OCI-LY1 (cell line): ENCODE data around the gene CLIC6.

Source experiments
- H2AFZ ChIP-seq: fragments of 200-600 bp; sonication (generic), shearing (Covaris generic); 2 replicates; pipeline ENCODE4 v1.6.0; 2014; ENCODE audit warnings: antibody characterized with exemption, mild to moderate bottlenecking, low read length
- H3F3A ChIP-seq: fragments of 200-600 bp; sonication (generic), shearing (Covaris generic); 2 replicates; pipeline ENCODE4 v1.6.0; 2014; ENCODE audit warnings: mild to moderate bottlenecking, antibody characterized with exemption, low read length, moderate library complexity; ENCODE audit not compliant: insufficient read depth
- H3K27ac ChIP-seq: fragments of 200-600 bp; sonication (generic); 2 replicates; pipeline ENCODE4 v1.5.1; 2014; ENCODE audit warnings: low read length, mixed run types, mild to moderate bottlenecking, low read depth; ENCODE audit not compliant: poor library complexity, severe bottlenecking
- H3K27me3 ChIP-seq: fragments of 200-600 bp; sonication (generic); 2 replicates; pipeline ENCODE4 v1.6.0; 2014; ENCODE audit warnings: antibody characterized with exemption, mild to moderate bottlenecking, low read length, moderate library complexity; ENCODE audit not compliant: insufficient read depth
- H3K36me3 ChIP-seq: fragments of 200-600 bp; sonication (generic); 2 replicates; pipeline ENCODE4 v1.6.1; 2014; ENCODE audit warnings: mild to moderate bottlenecking, antibody characterized with exemption, low read length, moderate library complexity, mixed read lengths; ENCODE audit not compliant: insufficient read depth
- H3K4me1 ChIP-seq: fragments of 200-600 bp; sonication (generic); 2 replicates; pipeline ENCODE4 v1.5.1; 2014; ENCODE audit warnings: mild to moderate bottlenecking, low read length, moderate library complexity; ENCODE audit not compliant: insufficient read depth, severe bottlenecking
- H3K4me2 ChIP-seq: fragments of 200-600 bp; sonication (generic), shearing (Covaris generic); 2 replicates; pipeline ENCODE4 v1.6.1; 2014; ENCODE audit warnings: low read length
- H3K4me3 ChIP-seq: fragments of 200-600 bp; sonication (generic); 2 replicates; pipeline ENCODE4 v1.5.1; 2014; ENCODE audit warnings: low read length, low read depth, mild to moderate bottlenecking, mixed read lengths; ENCODE audit not compliant: poor library complexity, severe bottlenecking
- H3K79me2 ChIP-seq: fragments of 200-600 bp; shearing (Covaris generic); 2 replicates; pipeline ENCODE4 v1.6.1; 2016; ENCODE audit warnings: mixed run types, low read length, mixed read lengths; ENCODE audit not compliant: insufficient read depth
- H3K9ac ChIP-seq: fragments of 200-600 bp; sonication (generic), shearing (Covaris generic); 2 replicates; pipeline ENCODE4 v1.6.1; 2014; ENCODE audit warnings: mild to moderate bottlenecking, low read length, mixed read lengths
- H3K9me2 ChIP-seq: fragments of 200-600 bp; sonication (generic), shearing (Covaris generic); 2 replicates; pipeline ENCODE4 v1.6.1; 2014; ENCODE audit warnings: low read depth, mild to moderate bottlenecking, low read length, mixed read lengths
- H3K9me3 ChIP-seq: fragments of 200-600 bp; shearing (Covaris generic); 2 replicates; pipeline ENCODE4 v1.6.1; 2014; ENCODE audit warnings: low read length, mixed read lengths
- H4K20me1 ChIP-seq: fragments of 200-600 bp; sonication (generic), shearing (Covaris generic); 2 replicates; pipeline ENCODE4 v1.6.0; 2016; ENCODE audit warnings: mild to moderate bottlenecking, low read length; ENCODE audit not compliant: insufficient read depth
- EZH2 ChIP-seq: fragments of 200-600 bp; sonication (generic), shearing (Covaris generic); IDR thresholded peaks from 2 replicates; pipeline ENCODE4 v1.8.0; 2017; ENCODE audit warnings: borderline replicate concordance, mixed run types, mild to moderate bottlenecking, antibody characterized with exemption, low read length, moderate library complexity, mixed read lengths
- TF ChIP-seq, protein P1 (sequence below): fragments of 200-600 bp; sonication (generic), shearing (Covaris generic); IDR thresholded peaks from 2 replicates; pipeline ENCODE4 v1.5.1; 2017; ENCODE audit warnings: mild to moderate bottlenecking, antibody characterized with exemption, low read length, moderate library complexity, mixed read lengths

The CLIC6 gene

DNA sequence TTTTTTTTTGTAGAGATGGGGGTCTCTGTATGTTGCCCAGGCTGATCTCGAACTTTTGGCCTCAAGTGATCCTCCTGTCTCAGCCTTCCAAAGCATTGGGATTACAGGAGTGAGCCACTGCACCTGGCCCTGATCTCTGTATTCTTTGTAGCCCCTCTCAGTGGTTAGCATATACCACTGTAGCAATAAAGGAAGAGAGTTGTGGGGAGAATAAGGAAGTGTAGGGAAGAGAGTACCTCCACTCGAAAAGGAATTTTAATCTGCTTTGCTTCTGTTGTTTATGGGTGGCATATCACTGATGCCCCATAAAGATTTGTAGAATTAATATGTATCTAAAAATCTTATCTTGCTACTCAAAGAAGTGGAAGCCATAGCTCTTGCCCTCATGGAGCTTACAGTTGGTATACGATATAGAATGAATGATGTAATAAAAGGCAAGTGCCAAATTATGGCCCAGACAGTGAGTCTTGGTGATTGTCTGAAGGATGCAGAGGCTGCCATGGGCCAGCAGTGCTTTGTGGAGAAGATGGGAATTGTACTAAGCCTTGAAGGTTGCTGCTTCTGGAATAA, 96.0 kb downstream of the CLIC6 start:
- Histone ChIP-seq H3K27ac (no peak overlapping the region), H3F3A (no peaks in the 10 kb centered on the region), H3K9me3 (no peaks in the 10 kb centered on the region), H3K9me2 (no peaks in the 10 kb centered on the region), H3K79me2 (no peaks in the 10 kb centered on the region), H3K4me2 (no peak overlapping the region), H3K4me1 (no peaks in the 10 kb centered on the region), H3K9ac (no peak overlapping the region), H2AFZ (no peak overlapping the region), H3K27me3 (no peaks in the 10 kb centered on the region), H4K20me1 (no peaks in the 10 kb centered on the region), H3K4me3 (no peak overlapping the region), H3K36me3 (no peaks in the 10 kb centered on the region)
- TF ChIP-seq, protein P1, sequence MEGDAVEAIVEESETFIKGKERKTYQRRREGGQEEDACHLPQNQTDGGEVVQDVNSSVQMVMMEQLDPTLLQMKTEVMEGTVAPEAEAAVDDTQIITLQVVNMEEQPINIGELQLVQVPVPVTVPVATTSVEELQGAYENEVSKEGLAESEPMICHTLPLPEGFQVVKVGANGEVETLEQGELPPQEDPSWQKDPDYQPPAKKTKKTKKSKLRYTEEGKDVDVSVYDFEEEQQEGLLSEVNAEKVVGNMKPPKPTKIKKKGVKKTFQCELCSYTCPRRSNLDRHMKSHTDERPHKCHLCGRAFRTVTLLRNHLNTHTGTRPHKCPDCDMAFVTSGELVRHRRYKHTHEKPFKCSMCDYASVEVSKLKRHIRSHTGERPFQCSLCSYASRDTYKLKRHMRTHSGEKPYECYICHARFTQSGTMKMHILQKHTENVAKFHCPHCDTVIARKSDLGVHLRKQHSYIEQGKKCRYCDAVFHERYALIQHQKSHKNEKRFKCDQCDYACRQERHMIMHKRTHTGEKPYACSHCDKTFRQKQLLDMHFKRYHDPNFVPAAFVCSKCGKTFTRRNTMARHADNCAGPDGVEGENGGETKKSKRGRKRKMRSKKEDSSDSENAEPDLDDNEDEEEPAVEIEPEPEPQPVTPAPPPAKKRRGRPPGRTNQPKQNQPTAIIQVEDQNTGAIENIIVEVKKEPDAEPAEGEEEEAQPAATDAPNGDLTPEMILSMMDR: no peak
- TF ChIP-seq EZH2: no peak

DNA sequence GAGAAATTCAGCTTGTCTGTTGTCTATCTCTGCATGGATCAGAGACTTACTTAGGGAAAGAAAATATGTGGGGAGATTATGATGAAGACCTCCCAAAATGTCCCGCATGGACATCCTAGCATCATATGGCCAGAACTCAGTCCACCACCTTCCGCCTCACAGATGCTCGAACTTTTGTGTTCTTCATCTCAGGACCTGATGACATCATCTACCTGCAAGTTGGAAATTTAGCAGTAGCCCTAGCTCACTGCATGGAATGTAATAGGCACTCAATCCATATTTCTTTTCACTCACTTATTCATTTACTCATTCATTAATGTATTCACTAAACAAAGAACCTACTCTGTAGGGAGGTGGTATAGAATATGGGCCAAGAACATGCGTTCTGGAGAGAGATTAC, 96.8 kb downstream of the CLIC6 start:
- no peak overlapping the region for H2AFZ ChIP-seq
- H3K27me3 ChIP-seq: no peaks in the 10 kb centered on the region
- TF ChIP-seq EZH2: no peak
- TF ChIP-seq, protein P1: no peak
- H3K36me3 ChIP-seq: no peaks in the 10 kb centered on the region
- H3K4me3 ChIP-seq: no peak overlapping the region
- H3K9me2 ChIP-seq: no peaks in the 10 kb centered on the region
- no peak overlapping the region for H3K27ac ChIP-seq
- H3K9me3 ChIP-seq: no peaks in the 10 kb centered on the region
- H4K20me1 ChIP-seq: no peaks in the 10 kb centered on the region
- no peak overlapping the region for H3K4me2 ChIP-seq
- H3K79me2 ChIP-seq: no peaks in the 10 kb centered on the region
- no peaks in the 10 kb centered on the region for H3K4me1 ChIP-seq
- H3F3A ChIP-seq: no peaks in the 10 kb centered on the region
- H3K9ac ChIP-seq: no peak overlapping the region

DNA sequence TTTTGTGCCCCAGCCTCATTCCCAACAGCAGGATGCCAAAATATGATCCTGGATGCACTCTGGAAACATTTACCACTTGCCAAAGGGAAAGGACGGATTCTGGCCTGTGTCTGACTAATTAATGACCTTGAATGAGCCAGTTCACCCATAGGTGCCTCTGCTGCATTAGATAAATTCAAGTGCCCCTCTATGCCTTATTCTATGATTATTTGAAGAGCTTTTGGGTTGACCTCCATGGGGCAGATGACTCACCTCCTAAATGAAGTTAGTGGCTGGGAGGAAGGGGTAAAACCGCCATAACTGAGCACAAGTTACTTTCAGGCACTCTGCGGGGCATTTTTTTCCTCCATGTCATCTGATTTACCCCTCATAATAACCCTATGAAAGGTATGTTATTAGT, 98.1 kb downstream of the CLIC6 start:
- Histone ChIP-seq H2AFZ (no peak overlapping the region), H3K79me2 (no peaks in the 10 kb centered on the region), H3K36me3 (no peaks in the 10 kb centered on the region), H3K27ac (no peak overlapping the region), H3K4me3 (no peak overlapping the region), H3K9ac (no peak overlapping the region), H3K27me3 (no peaks in the 10 kb centered on the region), H3F3A (no peaks in the 10 kb centered on the region), H3K9me3 (no peaks in the 10 kb centered on the region), H3K4me1 (no peaks in the 10 kb centered on the region), H4K20me1 (no peaks in the 10 kb centered on the region), H3K9me2 (no peaks in the 10 kb centered on the region), H3K4me2 (no peak overlapping the region)
- TF ChIP-seq, protein P1: no peak
- TF ChIP-seq EZH2: no peak
